Measurements from ENCODE around the gene FADS1.

The FADS1 gene

DNA sequence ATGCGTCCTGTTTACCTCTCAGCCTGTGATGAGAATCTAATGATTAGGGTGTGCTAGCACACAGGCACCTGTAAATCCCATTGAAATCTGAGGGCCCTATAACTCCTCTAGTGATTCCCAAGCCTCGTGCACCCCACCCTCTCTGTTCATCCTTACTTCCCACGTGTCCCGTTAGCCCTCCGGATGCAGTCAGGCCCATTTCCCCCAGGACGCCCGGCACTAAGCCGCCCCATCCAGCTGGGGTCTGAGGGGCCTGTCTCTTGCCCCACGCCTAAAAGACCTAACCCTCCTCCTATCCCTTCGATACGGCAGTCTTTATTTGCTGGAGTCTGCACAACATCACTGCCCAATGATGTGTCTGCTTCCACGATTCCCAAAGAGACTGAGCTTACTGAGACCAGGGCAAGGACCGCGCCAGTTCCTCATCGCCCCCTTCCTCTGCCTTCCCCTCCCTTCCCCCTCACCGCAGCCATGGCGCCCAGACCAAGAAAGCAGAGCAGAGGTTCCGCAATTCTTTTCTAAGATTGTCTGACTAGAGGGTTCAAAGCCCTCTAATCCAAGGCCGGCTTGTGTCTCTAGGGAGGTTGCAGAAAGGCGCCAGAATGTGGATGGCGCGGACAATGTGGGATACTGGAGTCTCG, 10.2 kb upstream of the FADS1 start:
- no peak for DNase-seq
- Mint-ChIP-seq H3K27ac (peak overlapping the region; percentile 98), H3K36me3 (peaks cover 30 to 41% of the 10 kb centered on the region in 2 donors), H3K27me3 (no peaks in the 10 kb centered on the region), H3K9me3 (no peaks in the 10 kb centered on the region), H3K4me1 (peaks cover 30 to 52% of the 10 kb centered on the region in 2 donors), H3K4me3 (peak overlapping the region; percentile 86 to 98)
- peak; percentile 47 for ATAC-seq (replicated peaks)

DNA sequence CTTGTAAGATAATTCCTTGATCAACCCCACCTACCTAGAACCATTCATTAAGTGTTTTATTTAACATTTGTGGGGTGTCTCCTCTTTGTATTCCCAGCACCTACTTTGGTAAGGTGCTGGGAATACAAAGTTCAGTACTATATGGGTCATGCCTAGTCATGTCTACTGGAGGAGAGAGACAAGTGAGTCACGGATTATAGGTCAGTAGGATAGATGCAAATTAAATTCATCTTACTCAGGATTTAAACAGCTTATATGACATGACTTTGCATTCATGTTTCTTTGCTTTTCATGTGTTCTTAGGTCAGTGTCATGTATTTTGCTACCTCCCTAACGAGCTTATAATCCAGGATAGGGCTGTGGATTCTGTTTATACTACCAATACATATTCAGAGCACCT, 3.4 kb upstream of the FADS1 start:
- ATAC-seq (replicated peaks) (no peak), DNase-seq (no peak)
- peaks cover 8 to 11% of the 10 kb centered on the region in 2 donors for H3K36me3 Mint-ChIP-seq
- no peak overlapping the region for H3K27ac Mint-ChIP-seq
- H3K4me1 Mint-ChIP-seq = peaks cover 6 to 9% of the 10 kb centered on the region in 2 donors
- H3K27me3 Mint-ChIP-seq = no peaks in the 10 kb centered on the region
- H3K4me3 Mint-ChIP-seq = no peak overlapping the region
- H3K9me3 Mint-ChIP-seq = no peaks in the 10 kb centered on the region

DNA sequence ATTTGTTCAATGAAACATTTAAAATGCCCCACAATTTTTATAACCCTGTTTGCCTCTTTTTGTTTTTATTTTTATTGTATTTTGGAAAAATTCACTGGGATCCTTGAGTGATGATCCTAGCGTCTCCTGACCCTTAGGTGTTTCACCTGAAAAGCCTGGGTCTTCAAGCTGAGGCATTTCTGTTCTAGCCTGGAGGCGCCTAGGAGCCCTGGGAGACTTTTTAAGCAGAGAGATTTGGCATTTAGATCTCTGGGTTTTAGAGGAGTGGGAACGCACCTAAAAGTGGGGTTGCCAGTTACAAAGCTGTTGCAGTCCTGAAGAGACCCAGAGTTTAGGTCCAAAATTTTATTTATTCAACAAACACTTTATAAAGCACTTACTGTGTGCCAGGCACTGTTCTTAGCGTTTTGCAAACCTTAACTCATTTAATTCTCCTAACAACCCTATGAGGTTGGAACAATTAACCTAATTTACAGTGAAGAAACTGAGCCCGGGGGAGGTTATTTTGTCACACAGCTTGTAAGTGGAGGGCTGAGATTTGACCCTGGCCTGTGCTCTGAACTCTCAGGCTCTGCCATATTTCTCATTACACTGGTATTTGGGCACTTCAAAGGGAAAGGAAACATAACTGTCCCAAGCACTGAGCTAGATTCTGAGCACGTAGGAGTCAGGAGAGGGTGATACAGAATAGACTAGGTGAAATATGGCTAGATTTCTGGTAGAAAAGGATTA, 834 bp upstream of the FADS1 start:
- H3K9me3 Mint-ChIP-seq = peaks cover 4 to 5% of the 10 kb centered on the region in 2 donors
- H3K4me1 Mint-ChIP-seq = peaks cover 10 to 21% of the 10 kb centered on the region in 2 donors
- peaks cover 19 to 34% of the 10 kb centered on the region in 2 donors for H3K36me3 Mint-ChIP-seq
- no peaks in the 10 kb centered on the region for H3K27me3 Mint-ChIP-seq
- DNase-seq = no peak
- peak overlapping the region; percentile 62 for H3K27ac Mint-ChIP-seq
- peak overlapping the region; percentile 84 to 91 for H3K4me3 Mint-ChIP-seq
- ATAC-seq (replicated peaks) = no peak

DNA sequence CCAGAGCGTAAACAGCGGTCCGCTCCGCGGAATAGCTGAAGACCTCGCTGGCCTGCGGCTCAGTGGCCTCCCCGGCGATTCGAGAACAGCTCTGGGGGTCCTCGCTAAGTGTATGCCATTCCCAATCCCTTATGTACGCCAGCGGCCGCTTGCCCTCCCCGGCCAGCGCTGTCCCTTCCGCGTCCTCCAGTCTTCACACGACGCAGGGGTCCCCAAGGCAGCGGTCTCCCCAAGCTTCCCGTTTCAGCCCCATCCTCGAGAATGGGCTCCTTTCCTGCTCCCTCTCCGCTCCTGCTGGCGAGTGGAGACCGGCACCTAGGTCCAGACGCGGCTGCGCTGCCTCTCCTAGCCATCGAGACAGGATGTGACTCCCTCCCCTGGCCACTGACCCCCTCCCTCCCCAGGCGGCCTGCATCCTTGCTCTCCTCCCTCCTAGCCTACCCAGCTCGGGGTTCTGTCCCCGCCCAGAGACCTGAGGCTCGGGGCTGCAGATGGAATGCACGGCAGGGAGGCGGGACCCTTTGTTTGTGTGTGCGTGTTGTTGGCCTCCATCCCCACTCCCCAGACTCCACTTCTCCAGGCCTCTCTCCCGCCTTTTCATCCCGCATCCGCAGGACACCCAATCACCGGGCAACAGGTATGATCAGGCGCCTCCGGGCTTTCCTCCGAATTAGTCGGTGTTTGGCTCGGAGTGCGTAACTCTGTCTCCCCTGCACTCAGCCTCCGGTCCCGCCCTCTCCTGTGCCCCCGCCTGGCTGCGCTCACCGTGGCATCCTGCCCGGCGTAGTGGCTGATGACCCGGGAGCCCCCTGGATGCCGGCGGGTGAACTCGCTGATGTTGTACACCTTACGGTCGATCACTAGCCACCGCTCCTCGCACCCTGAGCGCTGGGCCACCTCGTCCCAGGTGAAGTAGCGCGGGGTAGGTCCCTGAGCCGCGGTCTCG, 740 bp downstream of the FADS1 start:
- Mint-ChIP-seq H3K4me1 (peaks cover 10 to 21% of the 10 kb centered on the region in 2 donors), H3K36me3 (peaks cover 33 to 45% of the 10 kb centered on the region in 2 donors), H3K27ac (peak overlapping the region; percentile 97), H3K9me3 (peaks cover 4 to 5% of the 10 kb centered on the region in 2 donors), H3K27me3 (no peaks in the 10 kb centered on the region), H3K4me3 (peak overlapping the region; percentile 84 to 91)
- DNase-seq (peak; percentile 61), ATAC-seq (replicated peaks) (peak; percentile 61 to 62)

DNA sequence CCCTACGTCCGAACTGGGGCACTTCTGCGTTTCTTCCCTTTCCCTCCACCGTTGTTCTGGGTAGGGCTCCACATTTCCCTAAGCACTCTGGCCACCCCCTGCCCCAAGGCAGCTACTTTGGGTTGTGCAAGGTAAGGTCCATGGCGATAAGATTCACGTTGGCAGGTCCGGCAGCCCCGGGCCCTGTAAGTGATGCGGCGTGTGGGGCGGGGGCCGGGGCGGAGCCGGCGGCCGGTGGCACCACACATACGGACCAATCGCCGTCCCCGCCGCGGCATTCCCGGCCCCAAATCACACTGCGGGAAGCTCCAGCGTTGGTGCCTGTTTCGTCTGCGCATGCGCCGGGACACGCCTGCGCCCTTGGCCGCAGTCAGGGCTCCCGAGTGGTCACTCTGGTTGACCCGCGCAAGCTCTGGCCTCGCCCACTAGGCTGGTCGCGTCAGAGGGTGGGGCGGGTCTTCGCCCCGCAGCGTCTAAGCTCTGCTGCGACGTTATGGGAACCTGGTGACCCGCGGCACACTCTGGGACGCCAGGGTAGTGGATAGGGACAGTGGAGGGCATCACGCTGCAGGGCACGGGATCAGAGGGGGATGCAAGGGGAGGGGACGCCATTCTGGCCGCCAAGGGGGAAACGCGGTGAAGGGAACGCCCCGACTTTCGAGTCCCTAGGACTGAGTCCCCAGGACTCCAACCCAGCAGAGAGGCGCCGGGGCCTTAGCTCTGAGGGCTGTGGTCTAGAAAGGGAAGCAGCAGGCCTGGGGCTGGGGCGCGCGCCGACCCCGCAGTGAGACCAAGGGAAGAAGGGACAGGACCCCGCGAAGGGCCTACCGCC, 1.6 kb downstream of the FADS1 start:
- H3K27ac Mint-ChIP-seq = peak overlapping the region; percentile 91
- H3K9me3 Mint-ChIP-seq = peaks cover 4 to 5% of the 10 kb centered on the region in 2 donors
- H3K4me3 Mint-ChIP-seq = peak overlapping the region; percentile 84 to 91
- H3K27me3 Mint-ChIP-seq = no peaks in the 10 kb centered on the region
- H3K36me3 Mint-ChIP-seq = peaks cover 40 to 49% of the 10 kb centered on the region in 2 donors
- peaks cover 10 to 21% of the 10 kb centered on the region in 2 donors for H3K4me1 Mint-ChIP-seq
- ATAC-seq (replicated peaks) (peak; percentile 60 to 61), DNase-seq (peak; percentile 71)

DNA sequence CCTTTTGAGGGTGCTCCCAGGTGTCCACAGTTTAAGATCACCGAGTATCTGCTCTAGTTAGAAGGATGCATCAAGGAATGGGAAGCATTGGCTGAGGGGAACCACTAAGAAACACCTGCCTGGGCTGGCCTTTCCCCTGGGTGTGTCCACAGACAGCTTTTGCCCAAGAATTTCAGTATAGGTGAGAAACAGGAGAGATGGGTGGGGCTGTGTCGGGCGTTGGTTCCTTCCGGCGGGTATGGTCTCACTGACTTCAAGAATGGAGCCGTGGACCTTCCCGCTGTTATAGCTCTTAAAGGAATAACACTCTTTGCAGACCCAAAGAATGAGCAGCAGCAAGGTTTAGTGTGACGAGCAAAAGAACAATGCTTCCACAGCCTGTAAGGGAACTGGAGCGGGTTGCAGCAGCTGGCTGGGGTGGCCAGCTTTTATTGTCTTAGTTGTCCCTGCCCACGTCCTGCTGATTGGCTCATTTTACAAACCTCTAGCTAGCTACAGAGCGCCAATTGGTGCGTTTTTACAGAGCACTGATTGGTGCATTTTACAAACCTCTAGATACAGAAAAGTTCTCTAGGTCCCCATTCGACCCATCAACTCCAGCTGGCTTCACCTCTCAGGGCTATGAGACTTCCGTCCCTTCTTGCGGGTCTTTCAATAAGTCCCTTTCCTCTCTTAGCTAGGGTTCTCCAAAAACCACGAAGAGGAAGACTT, 2.4 kb downstream of the FADS1 start:
- Mint-ChIP-seq H3K36me3 (peaks cover 42 to 56% of the 10 kb centered on the region in 2 donors), H3K4me3 (peak overlapping the region; percentile 84 to 91), H3K27ac (peak overlapping the region; percentile 91), H3K9me3 (peaks cover 4 to 5% of the 10 kb centered on the region in 2 donors), H3K27me3 (no peaks in the 10 kb centered on the region), H3K4me1 (peaks cover 10 to 21% of the 10 kb centered on the region in 2 donors)
- ATAC-seq (replicated peaks) = peak; percentile 10 to 12
- peak; percentile 14 for DNase-seq

DNA sequence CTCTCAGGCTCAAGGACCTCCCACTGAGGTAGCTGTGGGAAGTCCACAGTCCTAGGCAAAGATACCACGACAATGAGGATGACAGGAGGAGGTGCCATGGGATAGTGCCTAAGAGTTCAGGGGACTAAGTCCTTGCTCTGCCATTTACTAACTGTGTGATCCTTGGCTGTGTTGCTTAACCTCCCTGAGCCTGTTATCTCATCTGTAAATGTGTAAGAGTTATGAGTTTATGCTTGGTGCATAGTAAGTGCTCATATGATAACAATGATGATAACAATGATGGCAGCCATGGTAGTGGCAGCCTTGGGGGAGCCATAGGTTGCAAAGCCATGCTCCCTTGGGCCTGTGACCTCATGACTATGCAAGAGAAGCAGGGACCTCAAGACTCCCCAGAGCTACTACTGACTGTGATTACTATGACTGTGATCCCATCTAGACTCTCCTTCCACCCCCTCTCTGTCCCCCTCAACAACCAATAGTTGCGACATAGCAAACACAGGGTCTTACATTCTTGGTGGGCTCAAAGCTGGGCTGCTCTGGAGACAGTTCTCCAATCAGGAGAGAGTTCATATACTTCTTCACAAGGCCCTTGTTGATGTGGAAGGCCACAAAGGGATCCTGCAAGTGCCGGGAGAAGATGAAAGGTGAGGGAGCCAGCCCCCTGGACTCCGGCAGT, 3.9 kb downstream of the FADS1 start:
- Mint-ChIP-seq H3K27ac (no peak overlapping the region), H3K27me3 (no peaks in the 10 kb centered on the region), H3K36me3 (peaks cover 50 to 69% of the 10 kb centered on the region in 2 donors), H3K4me1 (peaks cover 9 to 21% of the 10 kb centered on the region in 2 donors), H3K4me3 (no peak overlapping the region), H3K9me3 (peaks cover 4 to 5% of the 10 kb centered on the region in 2 donors)
- no peak for DNase-seq
- no peak for ATAC-seq (replicated peaks)

DNA sequence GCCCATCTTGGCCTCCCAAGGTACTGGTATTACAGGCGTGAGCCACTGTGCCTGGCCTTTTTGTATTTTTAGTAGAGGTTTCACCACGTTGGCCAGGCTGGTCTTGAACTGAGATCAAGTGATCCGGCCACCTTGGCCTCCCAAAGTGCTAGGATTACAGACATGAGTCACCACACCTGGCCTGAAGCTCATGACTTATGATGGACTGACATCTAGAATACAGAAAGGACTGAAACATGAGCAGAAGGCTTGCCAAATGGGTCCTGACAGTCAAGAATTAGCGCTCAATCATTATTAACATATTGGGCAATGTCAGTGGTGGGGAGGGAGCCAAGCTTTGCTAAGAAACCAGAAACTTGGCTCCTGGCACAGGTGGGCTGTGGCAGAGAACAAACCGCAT, 5.0 kb downstream of the FADS1 start:
- ATAC-seq (replicated peaks) (no peak), DNase-seq (no peak)
- peaks cover 4 to 5% of the 10 kb centered on the region in 2 donors for H3K9me3 Mint-ChIP-seq
- H3K27me3 Mint-ChIP-seq = no peaks in the 10 kb centered on the region
- no peak overlapping the region for H3K4me3 Mint-ChIP-seq
- peaks cover 8 to 21% of the 10 kb centered on the region in 2 donors for H3K4me1 Mint-ChIP-seq
- H3K36me3 Mint-ChIP-seq = peaks cover 58 to 79% of the 10 kb centered on the region in 2 donors
- H3K27ac Mint-ChIP-seq = peak overlapping the region; percentile 14

DNA sequence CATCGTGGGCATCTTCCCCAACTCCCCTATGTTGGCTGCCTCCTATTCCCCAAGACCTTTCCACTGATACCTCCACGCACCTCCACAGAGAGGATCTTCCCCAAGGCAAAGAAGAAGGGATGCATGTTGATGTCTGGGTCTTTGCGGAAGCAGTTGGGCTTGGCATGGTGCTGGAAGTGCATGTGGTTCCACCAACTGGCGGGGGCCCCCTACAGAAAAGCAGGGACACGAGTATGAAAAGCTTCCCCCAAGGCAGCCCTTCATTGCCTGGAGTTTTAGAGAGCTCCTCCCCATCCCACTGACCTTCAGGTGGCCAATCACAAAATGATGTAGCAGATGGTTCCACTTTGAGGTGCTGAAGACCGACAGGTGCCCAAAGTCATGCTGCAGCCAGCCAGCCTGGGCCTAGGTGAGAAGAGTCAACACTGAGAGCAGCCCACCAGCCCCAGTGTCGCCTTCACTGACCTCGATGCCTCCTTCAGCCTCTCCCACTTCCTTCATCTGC, 6.1 kb downstream of the FADS1 start:
- ATAC-seq (replicated peaks) (no peak), DNase-seq (no peak)
- no peak overlapping the region for H3K4me3 Mint-ChIP-seq
- peaks cover 54 to 76% of the 10 kb centered on the region in 2 donors for H3K36me3 Mint-ChIP-seq
- H3K4me1 Mint-ChIP-seq = peaks cover 8 to 16% of the 10 kb centered on the region in 2 donors
- H3K9me3 Mint-ChIP-seq = peaks cover 4 to 5% of the 10 kb centered on the region in 2 donors
- H3K27me3 Mint-ChIP-seq = no peaks in the 10 kb centered on the region
- H3K27ac Mint-ChIP-seq = no peak overlapping the region

DNA sequence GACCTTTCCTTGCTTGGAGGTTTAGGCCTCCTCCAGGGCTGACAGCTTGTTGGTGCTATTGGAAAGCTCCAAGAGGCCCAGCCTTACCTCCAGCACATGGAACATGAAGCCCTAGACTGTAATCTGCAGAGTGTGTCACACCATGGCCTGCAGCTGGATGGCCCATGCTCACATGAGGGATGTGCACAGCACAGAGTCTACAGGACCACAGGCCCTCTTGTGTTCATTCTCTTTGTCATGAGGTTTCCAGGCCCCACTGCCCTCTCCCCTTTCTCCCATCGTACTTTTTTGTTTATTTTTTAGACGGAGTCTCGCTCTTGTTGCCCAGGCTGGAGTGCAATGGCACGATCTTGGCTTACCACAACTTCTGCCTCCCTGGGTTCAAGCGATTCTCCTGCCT, 10.0 kb downstream of the FADS1 start:
- peaks cover 60 to 78% of the 10 kb centered on the region in 2 donors for H3K36me3 Mint-ChIP-seq
- no peaks in the 10 kb centered on the region for H3K27me3 Mint-ChIP-seq
- H3K9me3 Mint-ChIP-seq = no peaks in the 10 kb centered on the region
- DNase-seq = no peak
- no peak overlapping the region for H3K4me3 Mint-ChIP-seq
- no peaks in the 10 kb centered on the region for H3K4me1 Mint-ChIP-seq
- no peak overlapping the region for H3K27ac Mint-ChIP-seq
- ATAC-seq (replicated peaks) = no peak

DNA sequence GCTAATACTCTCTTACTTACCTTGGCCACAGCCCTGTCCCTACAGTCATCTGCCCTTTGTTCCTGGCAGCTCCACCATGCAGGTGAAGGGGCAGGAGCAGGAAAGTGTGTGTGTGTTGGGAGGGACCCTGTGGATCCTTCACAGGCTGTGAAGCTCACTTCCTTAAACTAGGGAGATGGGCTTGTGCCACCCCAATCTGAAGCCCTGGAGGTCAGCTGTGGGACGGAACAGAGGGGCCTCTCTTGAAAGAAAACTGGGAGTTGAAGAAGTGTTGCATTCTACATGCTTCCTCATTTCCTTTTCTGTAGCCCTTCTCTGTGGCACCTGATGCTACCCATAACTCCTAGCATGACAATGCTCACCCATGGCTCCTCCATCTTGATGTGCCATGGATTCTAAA, 11.7 kb downstream of the FADS1 start:
- ATAC-seq (replicated peaks) = no peak
- no peaks in the 10 kb centered on the region for H3K27me3 Mint-ChIP-seq

DNA sequence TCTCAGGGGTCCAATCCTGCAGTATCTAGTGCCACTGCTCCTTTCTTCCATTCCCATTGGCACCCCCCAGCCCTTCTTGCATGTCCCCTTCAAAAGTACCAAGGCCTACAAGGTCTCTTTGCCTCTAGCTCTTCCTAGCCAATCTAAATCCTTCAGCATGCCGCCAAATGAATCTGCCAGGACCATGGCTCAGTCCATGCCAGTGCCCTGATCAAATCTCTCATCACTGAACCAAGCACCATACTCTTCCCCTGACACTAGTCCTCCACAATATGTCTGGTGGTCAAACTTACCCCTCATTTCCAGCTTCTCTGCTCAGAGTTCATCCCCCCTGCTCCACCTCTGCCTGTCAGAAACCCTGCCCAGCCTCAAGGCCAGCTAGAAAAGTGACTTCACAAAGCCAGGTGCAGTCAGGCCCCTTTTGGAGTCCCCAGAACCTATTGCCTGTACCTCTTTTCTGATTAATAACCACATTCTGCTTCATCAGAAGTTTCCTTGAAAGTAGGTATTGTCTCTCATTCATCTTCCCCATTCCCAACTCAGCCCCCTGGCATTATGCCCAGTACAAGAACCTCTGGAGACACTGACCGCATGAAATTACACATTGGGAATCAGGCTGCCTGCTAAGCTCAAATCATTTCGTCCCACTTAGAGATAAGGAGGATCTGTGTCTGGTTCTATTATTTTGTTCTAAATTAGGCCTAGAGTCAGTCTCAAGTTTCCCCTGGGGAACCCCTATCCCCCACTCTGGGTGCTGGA, 12.7 kb downstream of the FADS1 start:
- H3K36me3 Mint-ChIP-seq = peaks cover 51 to 74% of the 10 kb centered on the region in 2 donors
- ATAC-seq (replicated peaks) = no peak
- no peak for DNase-seq

More for the DNA sequence above, 11.7 kb downstream of the FADS1 start:
- no peak for DNase-seq
- Mint-ChIP-seq H3K9me3 (no peaks in the 10 kb centered on the region), H3K27ac (no peak overlapping the region), H3K36me3 (peaks cover 51 to 78% of the 10 kb centered on the region in 2 donors), H3K4me3 (no peak overlapping the region), H3K4me1 (peaks cover 0 to 3% of the 10 kb centered on the region in 2 donors)

More for the DNA sequence above, 12.7 kb downstream of the FADS1 start:
- Mint-ChIP-seq H3K4me3 (no peak overlapping the region), H3K9me3 (no peaks in the 10 kb centered on the region), H3K27ac (no peak overlapping the region), H3K27me3 (no peaks in the 10 kb centered on the region), H3K4me1 (peaks cover 0 to 3% of the 10 kb centered on the region in 2 donors)
